B cell (primary cell): ENCODE data around the gene ATXN1. TPM values are rescaled to one million over a fixed set of nuclear protein-coding genes. Genes with fewer than 3 reads are reported as not detected.

Source experiments
- ATAC-seq: fragments of 200-7000 bp; cut with Tn5 transposase; one replicate; pipeline ENCODE4 v1.10.0; 2021; ENCODE audit warnings: low read depth, mild to moderate bottlenecking, moderate number of reproducible peaks, moderate library complexity
- CTCF ChIA-PET: fragments of 350-600 bp; sonication (Branson Sonifier 250); formaldehyde crosslinking; loops from one replicate; lab custom pipeline; 2021; ENCODE audit warnings: antibody characterized with exemption, inconsistent platforms; lab: Charles Lee
- POLR2A ChIA-PET: fragments of 350-600 bp; sonication (Branson Sonifier 250); formaldehyde crosslinking; loops from one replicate; lab custom pipeline; 2021; ENCODE audit warnings: antibody characterized with exemption; lab: Charles Lee
- DNase-seq: peaks from one replicate; pipeline ENCODE4 v3.0.0; 2013
- H2AFZ ChIP-seq: 2 replicates; pipeline ENCODE4 v1.6.1; 2012; ENCODE audit warnings: mild to moderate bottlenecking, low read depth, low read length; ENCODE audit not compliant: insufficient read depth, poor library complexity, severe bottlenecking
- H3K27ac ChIP-seq, 2 donors: 1 replicate in 1 of 2; 2 replicates in 1 of 2; pipeline ENCODE4 v1.5.1; 2012 to 2013; ENCODE audit warnings: low read length in 2 of 2, mild to moderate bottlenecking in 2 of 2, moderate library complexity in 1 of 2
- H3K27me3 ChIP-seq, 4 experiments: fragments of 200-600 bp in 1 of 4; sonication (generic) in 1 of 4; replicated peaks in 1 of 4; 1 replicate in 2 of 4; 2 replicates in 2 of 4; pipeline versions ENCODE4 v1.6.1 to v1.7.0; 2013 to 2016; ENCODE audit warnings: low read length in 3 of 4, mild to moderate bottlenecking in 2 of 4, mixed read lengths in 1 of 4, moderate library complexity in 1 of 4; ENCODE audit not compliant: insufficient read depth in 4 of 4, control insufficient read depth in 3 of 4; ENCODE audit errors: control extremely low read depth in 1 of 4
- H3K36me3 ChIP-seq, 2 experiments: replicated peaks in 1 of 2; 1 replicate in 1 of 2; 2 replicates in 1 of 2; pipeline versions ENCODE4 v1.6.1 to v1.7.1; 2013; ENCODE audit warnings: low read length in 1 of 2; ENCODE audit not compliant: insufficient read depth in 2 of 2, control insufficient read depth in 1 of 2; ENCODE audit errors: control extremely low read depth in 1 of 2, extremely low read depth in 1 of 2
- H3K4me1 ChIP-seq, 2 donors: fragments of 200-600 bp in 1 of 2; sonication (generic) in 1 of 2; 1 replicate in 1 of 2; 2 replicates in 1 of 2; pipeline versions ENCODE4 v1.5.1 to v1.6.1; 2013 to 2017; ENCODE audit warnings: low read length in 2 of 2; ENCODE audit not compliant: control insufficient read depth in 2 of 2, insufficient read depth in 2 of 2
- H3K4me2 ChIP-seq: replicated peaks from 2 replicates; pipeline ENCODE3; 2012; ENCODE audit warnings: mild to moderate bottlenecking, low read depth, low read length; ENCODE audit not compliant: poor library complexity, severe bottlenecking
- H3K4me3 ChIP-seq, 5 experiments: fragments of 200-600 bp in 1 of 5; sonication (generic) in 1 of 5; 1 replicate in 3 of 5; 2 replicates in 2 of 5; pipeline versions ENCODE4 v1.5.1 to v1.7.0; 2011 to 2016; ENCODE audit warnings: low read length in 4 of 5, mild to moderate bottlenecking in 4 of 5, low read depth in 2 of 5, control low read depth in 1 of 5, moderate library complexity in 1 of 5; ENCODE audit not compliant: insufficient read depth in 1 of 5; ENCODE audit errors: control extremely low read depth in 1 of 5, extremely low read depth in 1 of 5
- H3K79me2 ChIP-seq: fragments of 200-600 bp; sonication (generic); one replicate; pipeline ENCODE4 v1.6.0; 2016; ENCODE audit warnings: low read length; ENCODE audit not compliant: control insufficient read depth, insufficient read depth
- H3K9ac ChIP-seq: fragments of 200-600 bp; sonication (generic); 2 replicates; pipeline ENCODE4 v1.6.1; 2017; ENCODE audit warnings: mild to moderate bottlenecking, low read length, moderate library complexity
- H3K9me3 ChIP-seq, 3 donors: one replicate each; pipeline versions ENCODE4 v1.6.1 to v1.7.1; 2013; ENCODE audit warnings: low read length in 2 of 3; ENCODE audit not compliant: control insufficient read depth in 2 of 3, insufficient read depth in 1 of 3; ENCODE audit errors: control extremely low read depth in 1 of 3
- H4K20me1 ChIP-seq: 2 replicates; pipeline ENCODE4 v1.6.0; 2012; ENCODE audit warnings: mild to moderate bottlenecking, low read length; ENCODE audit not compliant: insufficient read depth, control insufficient read depth, poor library complexity, severe bottlenecking
- H3K27ac Mint-ChIP-seq: one replicate; pipeline ENCODE4 v1.8.0; 2021; ENCODE audit warnings: mixed read lengths
- H3K27me3 Mint-ChIP-seq: one replicate; pipeline ENCODE4 v1.8.0; 2021; ENCODE audit warnings: mixed read lengths
- H3K4me1 Mint-ChIP-seq: one replicate; pipeline ENCODE4 v1.8.0; 2021; ENCODE audit warnings: mixed read lengths
- H3K4me3 Mint-ChIP-seq: one replicate; pipeline ENCODE4 v1.8.0; 2021; ENCODE audit warnings: mixed read lengths
- H3K9me3 Mint-ChIP-seq: one replicate; pipeline ENCODE4 v1.8.0; 2022; ENCODE audit warnings: mixed read lengths; ENCODE audit not compliant: insufficient read depth
- CTCF ChIP-seq: fragments of 200-600 bp; IDR thresholded peaks from one replicate; pipeline ENCODE4 v1.8.0; 2022; ENCODE audit warnings: antibody characterized with exemption, mild to moderate bottlenecking
- EZH2 ChIP-seq: IDR thresholded peaks from 2 replicates; pipeline ENCODE4 v1.6.1; 2012; ENCODE audit warnings: borderline replicate concordance, low read depth, mild to moderate bottlenecking, moderate library complexity, low read length; ENCODE audit not compliant: insufficient read depth, poor library complexity, severe bottlenecking
- WGBS: methylation state at CpG from one replicate; pipeline ENCODE4 v1.1.5; 2013; ENCODE audit warnings: missing lambda C conversion rate; ENCODE audit not compliant: insufficient coverage; 5-methylcytosine and 5-hydroxymethylcytosine counted together
- intact Hi-C: fragments of 100-400 bp; cut with micrococcal nuclease; formaldehyde crosslinking; loops from one replicate; pipeline ENCODE4 v1.10.0; 2022
- polyA plus RNA-seq: library from polyadenylated mRNA; depleted of rRNA; stranded (reverse); fragments of >200 nt; gene quantifications from 2 replicates; pipeline ENCODE4 v1.2.3, GENCODE V29; 2012
- total RNA-seq, 2 donors: library from RNA; stranded (reverse); fragments of 120-200 nt in 1 of 2; gene quantifications; 1 replicate in 1 of 2; 2 replicates in 1 of 2; pipeline versions ENCODE4 v1.2.3 to v1.2.4, GENCODE V29; 2013 to 2022

The ATXN1 gene
- total and polyA plus RNA-seq, 2 donors (not counting 1 experiment from before 2014, with no cell fraction given) = 5.7 to 63.8 TPM

GRCh38 chr6:16677458-16677857 is 83.8 kb downstream of the ATXN1 start:
- H3K27me3 ChIP-seq = no peaks in the 10 kb centered on the region
- 80% methylated on average over 1 of the region's 2 CpGs for WGBS
- H3K4me3 Mint-ChIP-seq = no peak overlapping the region

DNA sequence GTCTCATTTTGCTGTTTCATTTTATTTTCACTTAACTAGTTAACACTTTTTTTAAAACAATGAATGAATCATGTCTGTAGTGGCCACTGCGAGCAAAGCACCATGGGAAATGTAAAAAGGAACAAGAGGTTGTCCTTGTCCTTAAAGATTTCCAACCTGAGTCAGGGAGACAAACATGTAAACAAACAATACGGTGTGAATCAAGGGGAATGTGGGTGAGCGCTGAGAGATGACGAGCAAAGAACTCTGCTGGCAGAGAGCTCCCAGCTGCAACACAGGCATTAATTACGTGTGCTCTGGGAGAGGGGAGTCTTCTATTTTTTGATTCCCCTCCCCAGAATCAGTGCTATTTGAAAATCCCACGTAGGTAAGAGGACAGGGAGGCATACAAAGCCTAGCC is 84.3 kb downstream of the ATXN1 start:
- no peak overlapping the region for H3K27ac ChIP-seq
- Mint-ChIP-seq H3K4me3 (no peak overlapping the region), H3K27ac (no peak overlapping the region), H3K4me1 (no peaks in the 10 kb centered on the region), H3K27me3 (no peaks in the 10 kb centered on the region), H3K9me3 (no peaks in the 10 kb centered on the region)
- H3K9me3 ChIP-seq = no peaks in the 10 kb centered on the region
- DNase-seq (no peak), ATAC-seq (no peak)
- no peaks in the 10 kb centered on the region for H4K20me1 ChIP-seq
- no peak overlapping the region for H3K9ac ChIP-seq
- ChIA-PET POLR2A (no interaction called here), CTCF (no interaction called here)
- TF ChIP-seq CTCF (no peak), EZH2 (no peak)
- H3K79me2 ChIP-seq = no peaks in the 10 kb centered on the region
- H3K27me3 ChIP-seq = no peaks in the 10 kb centered on the region
- H3K4me3 ChIP-seq = no peak overlapping the region
- H3K36me3 ChIP-seq = no peaks in the 10 kb centered on the region
- no peak overlapping the region for H3K4me2 ChIP-seq
- H2AFZ ChIP-seq = no peak overlapping the region
- H3K4me1 ChIP-seq = no peaks in the 10 kb centered on the region
- WGBS = 100% methylated on average over 1 of the region's 6 CpGs
- intact Hi-C loops = no loop called here

More at GRCh38 chr6:16677458-16677857, 83.8 kb downstream of the ATXN1 start:
- Mint-ChIP-seq H3K27ac (no peak overlapping the region), H3K9me3 (no peaks in the 10 kb centered on the region), H3K4me1 (no peaks in the 10 kb centered on the region), H3K27me3 (no peaks in the 10 kb centered on the region)
- intact Hi-C loops = no loop called here
- CTCF ChIA-PET = no interaction called here
- POLR2A ChIA-PET = no interaction called here
- Histone ChIP-seq H2AFZ (no peak overlapping the region), H3K9ac (no peak overlapping the region), H3K36me3 (no peaks in the 10 kb centered on the region), H3K4me3 (no peak overlapping the region), H3K27ac (no peak overlapping the region), H3K4me2 (no peak overlapping the region), H3K9me3 (no peaks in the 10 kb centered on the region), H3K4me1 (no peaks in the 10 kb centered on the region), H4K20me1 (no peaks in the 10 kb centered on the region), H3K79me2 (no peaks in the 10 kb centered on the region)
- TF ChIP-seq CTCF = no peak
- no peak for TF ChIP-seq EZH2
- DNase-seq = no peak
- no peak for ATAC-seq
